ENCODE data around the gene MCM8.

Gene MCM8

GRCh38 chr20:5950271-5951031 lies at the start of gene MCM8, which contains the start of gene TRMT6:
TSS of gene MCM8 (plus strand) at chr20:5950652. CDS start at chr20:5952016, 1,364 bp downstream.
TSS of gene TRMT6 (minus strand) at chr20:5950533. CDS start at chr20:5950405, 128 bp downstream.
- peak; percentile 91 for DNase-seq

GRCh38 chr20:5900908-5901307 lies 49.5 kb upstream of the MCM8 start:
- DNase-seq = no peak

- DNase-seq = no peak
Measured at GRCh38 chr20:5908981-5909380, 41.5 kb upstream of the MCM8 start.

DNA sequence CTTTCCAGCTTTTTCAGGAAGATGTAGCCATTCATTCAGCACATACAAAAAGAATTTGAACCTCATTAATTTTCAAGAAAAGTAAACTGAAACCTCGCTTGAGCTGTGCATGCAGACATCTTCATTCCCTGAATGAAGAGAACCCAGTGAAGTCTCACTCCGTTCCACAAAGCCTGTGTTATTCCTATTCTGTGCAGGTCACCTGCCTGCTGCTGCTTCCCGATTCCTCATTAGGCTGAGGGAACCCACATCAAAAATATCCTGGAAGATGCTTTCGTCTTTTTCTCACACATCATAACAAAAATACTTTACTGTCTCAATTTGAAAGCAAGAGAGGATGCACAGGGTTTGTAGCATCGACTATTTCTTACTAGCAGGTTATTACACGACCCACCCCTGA lies 40.3 kb upstream of the MCM8 start:
- DNase-seq = peak; percentile 4

GRCh38 chr20:5913166-5913565 lies 37.3 kb upstream of the MCM8 start:
- no peak for DNase-seq

- DNase-seq = no peak
Measured at GRCh38 chr20:5914859-5915258, 35.6 kb upstream of the MCM8 start.

DNA sequence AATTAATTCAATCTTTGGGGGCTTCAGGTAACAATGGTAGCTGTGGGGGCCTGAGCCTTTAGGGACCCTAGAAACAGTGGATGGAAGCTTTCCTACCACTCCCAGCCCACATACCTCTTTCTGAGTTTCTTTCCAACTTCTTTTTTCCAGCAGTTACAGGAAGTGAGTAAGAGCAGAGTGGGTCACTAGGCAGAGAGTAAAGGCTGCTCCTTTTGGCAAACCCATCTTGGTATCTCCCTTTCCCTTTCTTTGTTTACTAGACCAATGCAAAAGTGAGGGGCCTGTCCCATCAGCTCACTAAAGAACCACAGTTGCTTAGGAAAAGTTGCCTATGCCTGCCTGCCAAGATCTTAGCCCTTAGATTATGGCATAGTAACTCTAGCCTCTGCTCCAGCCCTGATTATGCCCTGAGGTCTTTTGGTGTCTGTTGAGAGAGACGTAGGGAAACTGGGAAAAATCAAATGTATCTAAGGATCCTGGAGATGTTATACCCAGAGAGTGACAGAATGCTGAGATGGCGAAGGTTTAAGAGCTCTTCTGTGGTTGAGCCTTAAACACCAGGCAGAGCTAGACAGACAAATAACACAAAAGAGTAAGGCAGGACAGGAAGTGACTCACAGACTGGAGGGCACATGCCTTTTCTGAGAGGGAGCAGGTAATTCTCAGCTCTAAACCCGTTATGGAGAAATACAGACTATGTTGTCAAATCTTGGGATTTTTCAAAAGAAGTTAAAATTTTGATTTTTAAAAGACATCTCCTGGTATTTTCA lies 31.4 kb upstream of the MCM8 start:
- DNase-seq = no peak

DNA sequence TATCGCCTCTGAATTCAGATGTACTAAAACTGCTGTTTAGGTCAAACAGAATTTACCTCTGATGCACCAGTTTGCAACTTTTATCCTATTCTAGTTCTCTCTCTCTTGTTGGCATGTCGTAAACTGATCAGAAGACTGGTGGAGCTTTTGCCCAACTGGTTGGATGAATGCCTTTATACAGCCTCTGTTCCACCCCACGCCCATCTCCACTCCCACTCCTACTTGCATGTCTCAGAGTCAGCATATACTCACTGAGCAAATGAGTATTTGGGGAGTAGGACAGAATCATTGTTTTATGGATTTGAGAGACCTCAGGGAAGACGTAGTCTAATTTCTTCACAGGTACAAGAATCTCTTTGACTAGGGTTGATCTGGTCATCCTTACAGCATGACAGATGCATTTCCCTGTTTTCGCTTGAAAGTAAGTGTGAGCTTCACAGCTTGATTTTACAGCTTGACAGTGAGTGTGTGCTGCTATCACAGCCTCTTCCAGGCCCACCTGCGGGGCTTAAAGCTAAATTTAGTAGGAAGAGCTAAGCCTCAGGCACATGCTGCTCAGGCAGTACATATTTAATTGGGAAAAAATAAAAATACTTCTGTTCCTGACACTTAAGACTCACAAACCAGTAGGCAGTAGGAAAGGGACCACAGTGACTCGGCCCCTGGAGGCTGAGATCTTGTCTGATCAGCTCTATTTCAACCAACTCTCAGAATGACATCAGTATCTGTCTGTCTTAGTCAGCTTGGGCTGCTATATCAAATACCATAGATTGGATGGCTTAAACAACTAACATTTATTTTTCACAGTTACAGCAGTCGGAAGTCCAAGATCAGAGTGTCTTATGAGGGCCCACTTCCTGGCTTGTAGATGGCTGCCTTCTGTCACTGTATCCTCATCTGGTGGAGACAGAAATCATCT lies 30.6 kb upstream of the MCM8 start:
- no peak for DNase-seq

DNA sequence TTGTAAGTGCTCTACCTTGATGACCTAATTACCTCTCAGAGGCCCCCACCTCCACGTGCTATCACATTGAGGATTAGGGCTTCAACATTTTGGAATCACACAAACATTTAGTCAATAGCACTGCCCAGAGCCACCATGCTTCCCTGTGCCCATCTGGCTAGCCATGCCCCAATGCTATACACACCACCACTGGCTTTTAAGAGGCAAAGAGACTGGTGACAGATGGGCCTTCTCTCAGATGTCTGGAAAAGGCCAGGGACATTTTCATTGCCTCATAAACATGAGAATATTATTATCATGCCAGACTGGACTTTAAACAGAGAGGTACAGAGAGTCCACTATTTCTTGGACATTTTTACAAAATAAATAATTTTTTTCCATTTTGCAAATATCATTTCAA lies 29.9 kb upstream of the MCM8 start:
- DNase-seq = no peak

DNA sequence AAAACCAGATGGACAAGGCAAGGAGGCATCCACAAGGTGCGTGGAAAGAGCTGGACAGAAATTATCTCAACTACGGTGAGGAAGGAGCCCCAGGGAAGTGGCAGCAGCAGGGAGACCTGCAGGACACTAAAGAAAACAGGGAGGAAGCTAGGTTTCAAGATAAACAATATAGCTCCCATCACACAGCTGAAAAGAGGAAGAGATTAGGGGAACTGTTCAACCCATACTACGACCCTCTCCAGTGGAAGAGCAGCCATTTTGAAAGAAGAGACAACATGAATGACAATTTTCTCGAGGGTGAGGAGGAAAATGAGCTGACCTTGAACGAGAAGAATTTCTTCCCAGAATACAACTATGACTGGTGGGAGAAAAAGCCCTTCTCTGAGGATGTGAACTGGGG lies 27.0 kb upstream of the MCM8 start:
- DNase-seq = no peak

DNA sequence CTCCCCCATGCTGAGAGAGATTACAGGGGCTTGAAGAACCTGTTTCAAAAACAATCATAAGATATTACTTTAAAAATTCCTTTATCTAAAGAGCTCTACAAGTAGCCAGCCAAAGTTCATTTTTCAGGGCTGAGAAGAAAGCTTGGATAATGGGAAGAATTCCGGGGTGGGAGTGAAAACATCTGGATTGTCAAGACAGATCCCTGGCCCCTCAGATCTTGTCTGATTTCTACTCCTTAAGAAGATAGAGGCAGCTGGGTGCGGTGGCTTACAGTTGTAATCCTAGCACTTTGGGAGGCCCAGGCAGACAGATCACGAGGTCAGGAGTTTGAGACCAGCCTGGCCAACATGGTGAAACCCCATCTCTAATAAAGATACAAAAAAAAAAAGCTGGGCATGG lies 24.9 kb upstream of the MCM8 start:
- no peak for DNase-seq

DNA sequence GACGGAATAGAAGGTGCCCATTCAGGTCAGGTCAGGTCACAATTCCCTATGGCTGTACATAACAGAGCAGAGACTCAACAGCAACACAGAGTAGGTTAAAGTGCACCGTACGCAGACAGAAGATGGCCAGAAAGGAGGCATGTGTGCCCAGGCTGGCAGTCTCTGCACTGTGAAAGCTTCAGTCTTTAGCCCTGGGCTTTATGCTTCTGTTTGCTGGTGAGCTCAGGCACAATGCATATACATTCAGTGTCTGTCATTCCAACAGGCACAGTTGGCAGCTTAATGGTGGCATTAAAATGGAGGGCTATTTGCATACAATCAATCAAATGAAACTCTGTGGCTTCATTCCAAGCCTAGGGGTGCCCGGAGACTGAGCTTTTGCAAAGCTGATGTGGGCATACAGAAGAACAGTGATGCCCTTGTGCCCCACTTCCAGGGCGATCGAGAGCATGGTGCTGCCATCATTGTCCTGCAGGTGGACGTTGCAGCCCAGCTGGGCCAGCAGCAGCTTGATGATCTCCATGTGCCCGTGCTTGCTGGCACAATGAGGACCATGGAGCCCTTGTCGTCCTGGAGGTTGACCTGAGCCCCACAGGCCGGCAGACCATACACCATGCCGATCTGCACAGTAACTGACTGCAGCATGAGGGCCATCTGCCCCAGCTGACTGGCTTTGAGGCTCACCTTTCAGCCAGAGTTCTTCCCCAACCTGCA lies 22.5 kb upstream of the MCM8 start:
- DNase-seq = no peak

DNA sequence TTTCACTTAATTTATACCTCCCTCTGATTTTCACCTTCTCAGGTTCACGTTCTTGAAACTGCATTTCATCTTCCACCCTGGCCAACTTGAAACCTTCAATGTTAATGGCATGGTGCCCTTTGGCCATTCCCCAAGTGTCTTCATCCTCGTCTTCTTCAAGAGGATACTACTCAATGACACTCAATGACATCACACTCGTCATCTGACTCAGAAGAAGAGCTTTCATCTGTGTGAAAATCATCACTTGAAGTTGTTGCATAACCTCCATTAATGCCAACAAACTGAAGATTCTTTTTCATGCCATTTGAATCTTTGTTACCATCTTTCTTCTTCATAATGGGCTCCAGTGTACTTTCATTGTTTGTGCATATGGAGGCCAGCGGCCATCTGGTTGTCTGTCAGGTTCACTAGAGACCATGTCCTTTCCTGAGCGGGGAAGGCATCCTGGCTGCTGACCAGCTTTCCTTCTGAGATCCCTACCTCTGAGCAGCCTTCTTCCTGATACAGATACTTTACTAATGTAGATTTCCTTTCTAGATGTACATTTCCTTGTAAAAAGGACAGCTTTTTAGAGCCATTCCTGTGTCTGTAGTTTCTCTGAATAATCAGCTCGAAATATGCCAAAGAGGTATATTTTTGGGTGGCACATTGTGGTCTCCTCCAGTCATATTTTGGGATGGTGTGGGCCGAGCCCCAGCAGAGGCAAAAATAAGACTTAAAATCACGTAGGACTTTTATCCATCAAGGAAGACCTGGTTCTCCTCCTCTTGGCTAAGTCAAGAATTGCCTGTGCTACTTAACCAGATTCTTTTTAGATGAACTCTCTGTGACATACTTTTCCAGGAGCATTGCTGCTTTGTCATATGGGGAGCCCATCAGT lies 21.4 kb upstream of the MCM8 start:
- DNase-seq = no peak

DNA sequence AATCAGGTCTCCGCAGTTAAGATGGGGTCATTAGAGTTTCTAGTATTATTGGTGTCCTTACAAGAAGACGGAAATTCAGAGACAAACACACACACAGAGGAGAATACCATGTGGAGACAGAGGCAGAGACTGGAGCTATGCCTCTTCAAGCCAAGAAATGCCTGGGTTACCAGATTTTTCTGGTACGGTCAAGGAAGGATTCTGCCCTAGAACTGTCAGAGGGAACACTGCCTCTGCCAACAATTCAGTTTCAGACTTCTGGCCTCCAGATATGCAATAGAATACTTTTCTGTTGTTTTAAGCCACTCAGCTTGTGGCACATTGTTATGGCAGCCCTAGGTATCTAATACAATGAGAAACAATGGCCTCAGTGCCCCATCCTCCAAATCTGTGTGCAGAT lies 19.0 kb upstream of the MCM8 start:
- no peak for DNase-seq

DNA sequence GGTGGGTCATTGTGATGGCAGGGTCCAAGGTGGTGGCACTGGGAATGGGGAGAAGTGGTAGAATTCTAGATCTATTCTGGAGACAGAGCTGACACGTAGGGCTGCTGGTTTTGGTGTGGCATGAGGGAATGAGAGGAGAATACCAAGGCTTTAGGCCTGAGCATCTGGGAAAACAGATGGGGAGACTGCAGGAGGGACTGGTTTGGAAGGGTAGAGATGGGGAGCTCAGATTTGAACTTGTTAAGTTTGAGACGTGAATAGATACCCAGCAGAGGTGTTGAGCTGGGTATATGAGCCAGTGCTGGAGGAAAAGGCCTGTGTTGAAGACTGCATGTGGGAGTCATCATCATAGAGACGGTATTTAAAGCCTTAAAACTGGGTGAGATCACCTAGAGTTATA lies 17.7 kb upstream of the MCM8 start:
- no peak for DNase-seq

DNA sequence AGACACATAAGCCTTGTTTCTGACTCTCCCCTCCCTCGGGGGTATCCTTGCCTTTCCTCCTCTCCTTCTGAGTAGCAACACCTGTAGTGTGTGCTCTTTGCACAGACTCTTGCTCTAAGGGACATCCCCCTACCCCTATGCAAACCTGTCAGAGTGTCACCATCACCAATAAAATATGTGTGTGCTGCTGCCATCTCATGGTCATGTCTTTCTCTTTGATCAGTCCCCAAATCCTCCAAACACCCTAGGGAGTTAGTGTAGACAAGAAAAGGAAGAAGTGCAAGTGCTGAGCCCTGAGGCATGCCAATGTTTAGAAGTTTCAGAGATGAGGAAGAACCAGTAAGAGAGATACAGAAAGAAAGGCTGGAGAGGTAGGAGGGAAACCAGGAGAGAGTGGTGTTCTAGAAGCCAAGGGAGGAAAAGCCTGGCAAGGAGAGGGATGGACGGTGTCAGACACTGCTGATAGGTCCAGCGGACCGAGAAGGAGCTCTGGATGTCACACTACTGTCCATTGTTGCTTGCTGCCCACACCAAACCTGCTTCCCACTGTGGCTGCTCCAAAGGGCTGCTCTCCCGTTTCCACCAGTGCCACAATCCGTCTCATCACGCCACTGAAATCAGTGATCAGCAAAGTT lies 16.5 kb upstream of the MCM8 start:
- no peak for DNase-seq

DNA sequence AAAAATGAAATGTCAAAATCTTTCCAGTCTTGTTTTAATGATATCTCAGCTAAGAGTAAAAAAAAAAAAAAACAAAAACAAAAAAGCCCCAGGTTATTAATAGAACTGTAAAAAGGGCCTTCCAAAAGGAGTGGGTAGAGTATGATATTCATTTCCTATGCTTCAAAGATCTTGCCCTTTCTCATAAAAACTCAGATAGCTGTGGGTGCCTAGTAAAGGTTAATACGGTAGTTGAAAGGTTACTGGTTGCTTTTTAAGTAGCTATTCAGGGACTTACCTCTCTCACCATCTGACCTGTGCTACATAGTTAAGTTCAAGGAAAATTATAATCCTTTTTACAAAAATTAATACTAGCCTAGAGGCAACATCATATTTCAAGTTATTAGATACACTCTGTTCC lies 15.1 kb upstream of the MCM8 start:
- DNase-seq = no peak

DNA sequence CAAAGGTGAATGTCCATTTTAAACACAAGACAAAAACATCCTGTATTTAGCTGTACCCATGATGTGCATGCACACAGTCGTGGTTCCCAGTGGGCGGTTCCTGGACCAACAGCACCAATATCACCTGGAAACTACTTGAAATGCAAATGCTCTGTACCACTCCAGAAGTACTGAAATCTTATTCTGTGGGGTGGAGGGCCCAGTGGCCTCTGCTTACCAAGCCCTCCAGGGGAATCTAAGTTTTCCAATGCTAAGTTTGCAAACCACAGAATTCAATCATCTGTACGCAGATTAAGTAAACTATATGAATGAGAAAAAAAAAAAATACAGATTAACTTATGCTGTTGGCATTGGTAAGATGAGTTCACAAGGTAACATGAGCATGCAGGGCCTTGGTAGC lies 14.2 kb upstream of the MCM8 start:
- no peak for DNase-seq

DNA sequence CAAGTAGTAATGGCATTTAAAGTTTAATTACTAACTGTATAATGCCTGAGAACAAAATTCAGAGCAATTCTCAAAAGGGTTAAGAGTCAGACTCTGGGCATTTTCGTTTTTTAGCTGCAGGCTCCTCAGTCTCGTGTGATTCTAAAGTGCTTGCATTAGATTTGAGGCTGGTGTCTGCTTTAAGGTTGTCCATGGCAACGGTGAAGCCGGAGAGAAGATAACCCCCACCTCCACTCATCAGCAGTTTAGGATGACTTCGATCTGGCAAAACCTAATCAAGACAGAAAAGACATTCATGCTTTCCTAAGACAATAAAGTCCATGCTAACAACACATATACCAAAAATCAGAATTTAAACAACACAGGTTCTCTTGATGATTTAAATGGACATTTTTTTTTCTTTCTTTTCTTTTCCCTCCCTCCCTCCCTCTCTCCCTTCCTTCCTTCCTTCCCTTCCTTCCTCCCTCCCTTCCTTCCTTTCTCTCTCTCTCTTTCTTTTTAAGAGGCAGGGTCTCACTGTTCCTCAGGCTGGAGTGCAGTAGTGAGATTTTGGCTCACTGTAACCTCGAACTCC lies 11.9 kb upstream of the MCM8 start:
- no peak for DNase-seq

DNA sequence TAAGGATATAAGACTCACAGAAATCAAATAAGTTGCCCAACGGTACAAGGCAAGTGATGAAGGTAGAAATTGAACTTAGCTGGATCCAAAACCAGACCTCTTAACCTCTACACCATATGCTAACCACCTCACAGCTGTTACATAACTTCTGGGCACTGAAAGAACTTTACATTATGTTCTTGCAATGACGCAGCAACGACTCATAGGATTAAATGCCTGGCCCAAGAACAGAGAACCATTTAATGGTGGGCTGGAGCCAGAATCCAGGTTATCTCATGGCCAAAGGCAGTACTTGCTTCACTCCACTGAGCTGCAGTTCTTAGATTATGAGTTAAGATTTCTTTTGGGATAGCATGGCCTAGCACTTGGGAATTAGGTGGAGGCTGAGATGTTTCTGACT lies 4.5 kb upstream of the MCM8 start:
- no peak for DNase-seq

GRCh38 chr20:5947276-5947675 lies 3.2 kb upstream of the MCM8 start:
- no peak for DNase-seq
